ENCODE results near the gene GPC6.

Gene GPC6

GRCh38 chr13:93872786-93873347 lies 646.3 kb downstream of the GPC6 start:
- no peak for DNase-seq

GRCh38 chr13:93875547-93875946 lies 648.9 kb downstream of the GPC6 start:
- DNase-seq: no peak

GRCh38 chr13:93876236-93876635 lies 649.6 kb downstream of the GPC6 start:
- no peak for DNase-seq

DNA sequence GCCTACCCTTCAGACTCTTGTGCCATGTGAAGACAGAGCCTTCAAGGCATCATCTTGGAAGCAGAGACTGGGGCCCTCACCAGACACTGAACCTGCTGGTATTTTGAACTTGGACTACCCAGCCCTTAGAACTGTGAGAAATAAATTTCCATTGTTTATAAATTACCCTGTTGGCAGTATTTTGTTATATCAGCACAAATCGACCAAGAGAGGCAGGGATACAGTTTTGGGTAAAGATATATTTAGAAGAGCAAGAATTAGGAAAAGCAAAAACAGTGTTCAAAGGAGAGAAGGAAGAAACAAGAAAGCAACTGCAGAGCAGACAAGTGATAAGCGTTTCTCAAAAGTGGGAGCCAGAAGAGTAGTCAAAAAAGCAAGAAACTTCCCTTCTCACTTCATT lies 652.1 kb downstream of the GPC6 start:
- no peak for DNase-seq

DNA sequence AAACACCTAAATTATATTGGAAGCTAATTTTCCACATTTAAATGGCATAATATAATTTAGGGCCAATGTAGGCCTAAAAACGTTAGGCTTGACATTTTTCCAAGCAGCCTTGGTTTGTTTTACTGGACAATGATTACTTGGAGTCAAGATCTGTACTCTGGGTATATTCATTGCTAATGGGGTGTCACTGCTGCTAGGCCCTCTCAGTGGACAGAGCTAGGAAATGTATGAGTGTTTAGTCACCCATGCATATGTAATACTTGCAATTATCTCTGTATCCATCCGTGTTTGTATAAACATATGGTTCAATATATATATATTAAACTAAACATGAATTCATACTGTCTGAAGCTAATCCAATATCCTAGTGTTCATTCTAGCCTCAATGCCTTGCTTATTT lies 654.8 kb downstream of the GPC6 start:
- no peak for DNase-seq

- DNase-seq: no peak
These were observed 655.6 kb downstream of the GPC6 start for GRCh38 chr13:93882086-93882651.

DNA sequence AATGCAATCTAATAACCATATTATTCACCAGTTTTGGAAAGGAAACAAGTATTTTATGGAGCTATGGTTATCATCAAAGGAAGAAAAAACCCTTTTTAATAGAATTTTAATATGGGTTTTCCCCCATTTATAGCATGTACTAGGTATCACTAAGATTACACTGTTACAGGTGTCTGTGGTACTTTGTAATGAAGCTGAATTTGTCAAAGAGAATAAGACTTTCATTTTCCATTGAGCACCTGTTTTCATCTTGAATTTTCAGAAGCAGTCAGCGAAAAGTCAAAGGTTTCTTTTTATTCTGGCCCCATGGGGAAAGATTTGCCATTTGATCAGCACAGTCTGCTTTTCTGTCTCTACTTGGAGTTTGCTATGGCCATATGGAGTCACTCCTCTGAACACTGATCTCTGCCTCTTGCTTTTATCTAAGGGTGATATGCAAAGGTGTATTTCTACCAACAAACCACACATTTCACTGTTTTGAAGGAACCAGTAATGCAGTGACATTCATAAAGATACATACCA lies 662.9 kb downstream of the GPC6 start:
- DNase-seq: no peak

- no peak for DNase-seq
These were observed 673.4 kb downstream of the GPC6 start for GRCh38 chr13:93899981-93900380.

DNA sequence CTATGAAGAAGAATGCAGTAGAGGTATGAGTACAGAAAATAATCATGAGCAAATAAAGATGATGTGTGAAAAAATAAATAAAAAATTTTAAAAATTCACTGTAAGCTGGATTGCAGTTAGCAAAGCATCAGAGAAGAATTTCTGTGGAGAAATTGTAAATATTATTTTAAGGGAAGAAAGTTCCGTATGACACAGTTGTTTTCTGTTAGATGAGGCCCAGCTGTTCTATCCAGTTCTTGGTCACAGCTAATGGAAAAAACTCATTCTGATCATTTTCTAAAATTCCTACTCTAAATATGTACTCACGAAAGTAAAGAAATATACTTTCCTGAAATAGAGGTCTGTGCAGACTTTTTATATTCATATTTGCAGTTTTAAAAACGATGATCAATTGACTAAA lies 674.1 kb downstream of the GPC6 start:
- DNase-seq: no peak

DNA sequence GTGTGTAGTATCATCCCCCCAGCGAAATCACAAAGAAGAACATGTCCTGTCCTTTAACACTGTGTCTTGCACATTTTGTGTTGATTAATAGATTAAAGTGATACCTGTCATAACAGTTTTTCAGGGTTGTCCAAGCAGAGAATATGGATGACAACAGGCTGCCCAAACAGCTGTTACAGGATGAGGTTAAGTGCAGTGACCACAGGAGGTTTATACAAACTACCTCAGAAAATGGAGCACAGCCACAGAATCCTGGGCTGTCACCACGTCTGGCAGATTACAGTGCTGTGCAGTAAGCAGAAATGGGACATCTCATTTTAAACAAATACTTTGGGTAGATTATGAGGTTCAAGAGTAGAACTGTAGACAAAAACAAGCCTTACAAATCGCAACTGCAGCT lies 677.3 kb downstream of the GPC6 start:
- DNase-seq: no peak

GRCh38 chr13:93915269-93915809 lies 688.7 kb downstream of the GPC6 start:
- DNase-seq: no peak

DNA sequence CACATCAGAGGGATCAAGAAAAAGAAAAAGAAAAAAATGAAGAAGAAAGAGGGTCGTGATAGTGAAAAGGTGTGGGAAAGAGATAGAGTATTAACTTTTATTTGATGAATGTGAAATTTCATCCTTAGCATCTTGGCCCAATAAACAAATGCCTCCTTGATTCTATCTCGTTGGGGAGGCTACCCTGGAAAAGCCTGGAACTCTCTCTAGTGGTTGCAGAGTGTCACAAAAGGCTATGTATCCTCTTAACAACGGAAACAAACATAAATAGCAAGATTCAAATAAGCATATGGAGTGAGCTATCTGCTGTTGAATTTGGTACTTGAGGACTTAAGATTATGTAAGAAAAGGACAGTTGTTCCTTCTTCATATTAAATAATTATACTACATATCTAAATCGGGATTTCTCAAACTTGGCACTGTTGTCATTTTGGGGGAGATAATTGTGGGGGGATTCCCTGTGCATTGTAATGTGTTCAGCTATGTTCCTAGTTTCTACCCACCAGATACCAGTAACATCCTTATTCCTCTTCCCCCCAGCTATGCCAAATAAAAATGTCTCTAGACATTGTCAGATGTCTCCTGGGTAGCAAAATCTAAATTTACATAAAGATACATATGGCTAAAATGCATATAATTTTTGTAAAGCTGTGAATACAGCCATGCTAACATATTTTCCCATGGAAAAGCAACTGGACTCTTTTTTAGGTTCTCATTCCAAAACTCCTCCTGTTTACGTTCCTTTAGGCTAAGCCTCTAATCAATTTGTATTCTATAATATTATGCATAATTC lies 695.7 kb downstream of the GPC6 start:
- no peak for DNase-seq

- DNase-seq: no peak
These were observed 699.4 kb downstream of the GPC6 start for GRCh38 chr13:93925990-93926389.

DNA sequence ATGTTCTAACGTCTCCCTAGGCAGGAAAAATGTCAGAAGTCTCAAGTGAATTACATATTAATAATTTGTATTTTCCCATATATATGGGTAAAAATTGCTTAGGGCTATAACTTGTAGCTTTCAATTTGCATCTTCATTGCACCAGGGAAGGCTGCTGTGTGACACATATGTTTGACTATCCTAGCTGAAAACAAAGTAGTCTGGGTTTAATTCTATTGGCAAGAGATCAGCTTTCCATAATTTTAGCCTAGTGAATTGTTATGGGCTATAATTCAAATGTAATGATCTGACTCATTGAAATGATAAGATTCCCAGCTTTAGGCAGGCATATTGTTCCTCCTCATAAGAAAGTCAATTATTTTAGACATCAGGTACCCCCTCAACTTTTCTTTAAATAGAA lies 699.8 kb downstream of the GPC6 start:
- no peak for DNase-seq

- no peak for DNase-seq
These were observed 700.8 kb downstream of the GPC6 start for GRCh38 chr13:93927431-93927830.

DNA sequence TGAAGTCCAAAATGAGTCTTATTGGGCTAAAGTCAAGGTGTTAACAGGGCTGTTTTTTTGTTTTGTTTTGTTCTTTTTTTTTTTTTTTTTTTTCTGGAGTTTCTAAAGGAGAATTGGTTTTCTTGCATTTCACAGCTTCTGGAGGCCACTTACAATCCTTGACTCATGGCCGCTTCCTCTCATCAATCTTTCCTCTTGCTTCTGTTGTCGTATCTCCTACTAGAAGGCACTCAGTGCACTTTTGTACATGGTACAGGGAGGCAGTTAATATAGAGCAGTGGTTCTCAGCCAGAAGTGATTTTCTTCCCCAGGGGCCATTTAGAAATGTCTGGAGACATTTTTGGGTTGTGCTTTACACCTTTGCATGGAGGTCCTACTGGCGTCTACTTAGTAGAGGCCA lies 706.3 kb downstream of the GPC6 start:
- no peak for DNase-seq

DNA sequence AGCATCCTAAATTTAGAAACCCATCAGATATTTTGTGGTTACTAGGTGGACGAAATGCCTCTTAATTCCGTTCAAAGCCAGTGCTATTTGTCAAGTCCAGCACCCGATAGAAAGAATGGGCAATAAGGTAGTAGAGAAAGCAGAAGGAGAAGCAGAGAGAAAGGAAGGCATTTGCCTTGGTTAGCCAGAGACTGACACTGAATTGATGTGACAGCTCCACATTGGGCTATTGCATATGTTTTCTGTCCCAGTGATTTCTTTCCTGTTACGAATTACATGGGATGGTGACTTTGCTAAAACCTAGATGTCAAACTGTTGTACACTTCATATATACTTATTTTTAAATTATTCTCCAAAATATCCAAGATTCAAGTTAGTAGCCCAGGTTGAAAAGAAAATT lies 710.3 kb downstream of the GPC6 start:
- DNase-seq: no peak

- no peak for DNase-seq
These were observed 714.8 kb downstream of the GPC6 start for GRCh38 chr13:93941444-93941843.

- DNase-seq: no peak
These were observed 715.4 kb downstream of the GPC6 start for GRCh38 chr13:93942016-93942415.

GRCh38 chr13:93945621-93946020 lies 719.0 kb downstream of the GPC6 start:
- no peak for DNase-seq

GRCh38 chr13:93946994-93947393 lies 720.4 kb downstream of the GPC6 start:
- no peak for DNase-seq

DNA sequence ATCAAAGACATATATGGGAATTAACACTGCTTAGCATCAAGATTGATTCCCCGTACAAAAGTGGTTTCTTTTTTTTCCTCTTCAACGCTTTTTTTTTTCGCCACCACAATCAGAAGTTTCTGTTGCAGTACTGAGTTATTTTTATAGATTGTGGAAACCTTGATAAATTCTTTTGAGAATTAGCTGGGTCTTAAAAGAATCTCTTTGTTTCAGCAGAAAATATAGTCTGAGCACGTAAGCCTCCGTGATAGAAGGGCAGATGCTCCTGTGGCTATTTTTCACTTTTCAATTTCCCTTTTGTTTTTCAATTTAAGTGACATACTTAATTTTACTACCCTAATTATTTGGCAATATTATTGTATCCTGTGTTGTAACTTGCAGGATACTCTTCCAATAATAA lies 721.0 kb downstream of the GPC6 start:
- DNase-seq: no peak

DNA sequence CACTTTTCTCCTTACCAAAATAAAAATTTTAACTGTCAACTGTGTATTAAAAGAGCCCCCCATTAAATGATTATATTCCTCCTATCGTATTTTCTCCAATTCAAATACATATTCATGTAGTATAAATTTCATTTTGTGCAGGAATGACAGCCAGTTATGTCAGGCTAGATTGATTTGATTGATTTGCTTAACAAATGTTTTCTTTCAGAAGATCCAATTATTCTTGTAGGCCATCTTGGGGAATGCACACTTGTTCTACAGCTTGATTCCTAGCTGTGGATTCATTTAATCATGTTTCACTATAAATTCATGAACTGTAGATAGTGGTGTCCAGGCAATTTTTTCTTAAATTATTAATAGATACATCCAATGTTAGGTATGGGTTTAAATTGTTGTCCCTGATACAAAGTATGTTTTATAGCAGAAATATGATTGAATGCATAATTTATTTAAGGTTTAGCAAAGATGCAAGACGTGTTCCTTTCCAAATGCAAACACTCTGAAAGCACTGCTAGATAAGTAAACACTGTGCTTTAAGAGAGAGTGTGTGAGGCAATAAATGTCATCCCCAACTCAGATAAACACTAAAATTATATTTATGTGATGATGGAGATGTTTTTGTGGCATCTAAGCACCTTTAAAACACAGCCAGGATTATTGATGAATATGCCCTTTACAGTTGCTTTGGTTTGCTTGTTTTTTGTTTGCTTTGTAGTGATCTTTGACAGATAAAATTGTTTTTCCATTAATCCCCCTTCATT lies 721.7 kb downstream of the GPC6 start:
- DNase-seq: peak; percentile 63

Data from NCI-H187 treated with DMSO at 0.1 percent for 48 hours (cell line).